Left lobe of liver (tissue), 2 donors: Measurements from ENCODE around the gene GRID1. TPM values are rescaled to one million over a fixed set of nuclear protein-coding genes. Genes with fewer than 3 reads are reported as not detected.
"Not testable (repeated sequence)": the region's sequence is repeated elsewhere in the genome, so short reads cannot be mapped to it uniquely, and the experiment has no call there.

Experiments used
- ATAC-seq: fragments of 200-7000 bp; cut with Tn5 transposase; one replicate; pipeline ENCODE4 v1.9.1; 2020; ENCODE audit warnings: mild to moderate bottlenecking, moderate library complexity
- DNase-seq: peaks from one replicate; pipeline ENCODE4 v3.0.0-alpha.2; 2020; ENCODE audit warnings: low spot score
- total RNA-seq: library from RNA; stranded (reverse); gene quantifications from one replicate; pipeline ENCODE4 v1.2.1, GENCODE V29; 2021
- donor health status: DM: no; HTN: no; CAD: no; lungs with moderate emphysema.
- donor health status: DM: no; HTN: yes; CAD: no.

Gene GRID1
- total RNA-seq, 1 donor from 2014 or later = 0.58 TPM

DNA sequence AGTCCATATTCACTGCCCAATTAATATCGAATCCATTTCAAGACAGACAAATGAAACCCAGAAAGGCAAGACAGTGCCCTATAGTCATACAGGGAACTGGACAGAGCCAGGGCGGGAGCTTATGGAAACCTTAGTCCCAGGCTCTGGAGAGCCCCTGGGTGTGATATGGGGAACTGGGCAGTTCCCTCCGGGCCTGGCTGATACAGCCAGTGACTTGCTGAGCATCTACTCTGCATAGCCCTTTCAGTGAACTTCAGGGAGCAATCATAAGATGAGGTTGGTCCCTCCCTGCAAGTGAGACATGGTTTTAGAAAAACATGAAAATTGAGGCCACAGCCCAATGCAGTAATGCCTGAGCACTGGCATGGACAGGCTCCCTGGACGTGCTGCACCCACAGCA is 241.9 kb downstream of the GRID1 start:
- ATAC-seq (no peak), DNase-seq (no peak)

GRCh38 chr10:86123715-86124114 is 242.9 kb downstream of the GRID1 start:
- no peak for ATAC-seq
- DNase-seq = no peak

DNA sequence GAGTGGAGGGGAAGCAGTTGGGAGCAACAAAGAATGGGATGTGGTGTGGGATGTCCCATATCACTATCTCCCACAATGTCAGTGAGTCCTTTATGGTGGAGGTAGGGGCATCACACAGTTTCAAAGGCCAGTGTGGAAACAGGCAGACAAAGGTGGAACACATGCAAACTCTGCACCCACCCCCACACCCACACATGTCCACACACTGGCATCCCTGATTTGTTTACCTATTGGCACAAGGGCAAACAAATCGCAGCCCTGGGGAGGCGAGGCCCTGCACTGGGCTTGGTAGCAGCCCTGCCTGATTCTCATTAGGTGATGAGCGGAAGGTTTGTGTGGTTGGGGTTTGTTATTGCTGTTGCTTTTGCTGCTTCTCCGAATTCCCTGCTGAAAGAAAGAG is 243.3 kb downstream of the GRID1 start:
- peak; percentile 97 for ATAC-seq
- peak; percentile 65 for DNase-seq

GRCh38 chr10:86122646-86123045 is 243.9 kb downstream of the GRID1 start:
- no peak for DNase-seq
- ATAC-seq = peak; percentile 33

DNA sequence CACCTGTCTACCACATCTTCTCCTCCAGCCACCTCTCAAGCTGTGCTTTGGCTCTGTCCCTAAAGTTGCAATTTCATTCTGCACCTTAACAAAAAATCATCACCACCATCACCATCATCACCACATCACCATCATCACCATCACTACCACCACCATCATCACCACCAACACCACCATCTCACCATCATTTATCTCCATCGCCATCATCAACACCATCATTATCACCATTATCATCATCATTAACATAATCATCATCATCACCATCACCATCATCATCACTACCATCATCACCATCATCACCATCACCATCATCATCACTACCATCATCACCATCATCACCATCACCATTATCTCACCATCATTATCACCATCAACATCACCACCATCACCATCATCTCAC is 245.4 kb downstream of the GRID1 start:
- no peak for DNase-seq
- no peak for ATAC-seq

DNA sequence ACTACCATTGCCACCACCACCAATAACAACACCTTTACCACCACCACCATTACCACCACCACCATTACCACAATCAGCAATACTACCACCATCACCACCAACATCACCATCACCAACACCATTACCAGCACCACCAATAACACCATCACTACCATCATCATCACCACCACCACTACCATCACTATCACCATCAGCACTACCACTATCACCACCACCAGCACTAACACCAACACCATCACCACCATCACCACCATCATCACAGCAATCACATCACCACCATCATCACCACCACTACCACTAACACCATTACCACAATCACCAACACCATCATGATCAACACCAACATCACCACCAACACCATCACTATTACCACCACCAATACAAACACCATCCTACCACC is 249.5 kb downstream of the GRID1 start:
- DNase-seq (no peak), ATAC-seq (no peak)

GRCh38 chr10:86113983-86114382 is 252.6 kb downstream of the GRID1 start:
- DNase-seq = no peak
- no peak for ATAC-seq

DNA sequence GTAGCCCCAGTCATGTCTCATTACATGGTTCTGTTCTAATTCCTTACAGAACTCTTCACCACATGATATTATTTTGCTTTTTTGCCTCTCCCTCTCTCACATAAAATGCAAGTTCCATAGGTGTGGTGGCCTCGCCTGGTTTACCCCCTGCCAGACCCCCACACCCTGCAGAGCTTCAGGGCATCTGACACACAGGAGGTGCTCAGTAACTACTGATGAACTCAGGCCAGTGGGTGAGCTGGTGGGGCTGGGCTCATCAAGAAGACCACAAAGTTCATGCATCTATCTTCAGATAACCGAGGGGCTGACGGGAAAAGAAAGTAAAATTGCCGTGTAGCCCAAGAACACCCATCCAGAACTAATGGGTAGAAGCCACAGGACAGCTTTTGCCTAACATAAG is 253.1 kb downstream of the GRID1 start:
- DNase-seq = no peak
- no peak for ATAC-seq

DNA sequence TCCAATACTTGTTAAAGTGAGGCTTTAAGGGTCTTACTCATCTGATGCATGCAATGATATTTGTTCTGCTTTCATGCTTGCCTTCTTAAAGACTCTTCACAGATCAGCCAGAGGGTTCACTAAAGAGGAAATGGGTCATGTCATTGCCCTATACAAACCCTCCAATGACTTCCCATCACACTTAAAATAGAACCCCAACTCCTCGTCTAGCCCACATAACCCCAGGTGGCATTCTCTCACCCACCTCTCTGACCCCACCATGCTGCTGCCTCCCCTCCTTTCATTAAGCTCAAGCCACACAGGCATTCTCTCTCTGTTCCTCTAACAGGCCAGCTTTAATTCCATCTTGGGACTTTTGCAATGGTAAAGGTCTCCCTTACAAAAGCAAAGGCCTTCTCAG is 253.6 kb downstream of the GRID1 start:
- DNase-seq = no peak
- no peak for ATAC-seq

GRCh38 chr10:86111902-86112545 is 254.6 kb downstream of the GRID1 start:
- ATAC-seq = no peak
- no peak for DNase-seq

- no peak for DNase-seq
- no peak for ATAC-seq
These were observed 256.3 kb downstream of the GRID1 start for GRCh38 chr10:86110156-86110786.

- DNase-seq (no peak), ATAC-seq (no peak)
These were observed 257.2 kb downstream of the GRID1 start for GRCh38 chr10:86109421-86109820.

- DNase-seq = no peak
- no peak for ATAC-seq
These were observed 257.9 kb downstream of the GRID1 start for GRCh38 chr10:86108696-86109095.

- ATAC-seq, DNase-seq: not testable (repeated sequence)
These were observed 258.8 kb downstream of the GRID1 start for GRCh38 chr10:86107611-86108310.

- ATAC-seq = no peak
- no peak for DNase-seq
These were observed 259.5 kb downstream of the GRID1 start for GRCh38 chr10:86107131-86107530.

DNA sequence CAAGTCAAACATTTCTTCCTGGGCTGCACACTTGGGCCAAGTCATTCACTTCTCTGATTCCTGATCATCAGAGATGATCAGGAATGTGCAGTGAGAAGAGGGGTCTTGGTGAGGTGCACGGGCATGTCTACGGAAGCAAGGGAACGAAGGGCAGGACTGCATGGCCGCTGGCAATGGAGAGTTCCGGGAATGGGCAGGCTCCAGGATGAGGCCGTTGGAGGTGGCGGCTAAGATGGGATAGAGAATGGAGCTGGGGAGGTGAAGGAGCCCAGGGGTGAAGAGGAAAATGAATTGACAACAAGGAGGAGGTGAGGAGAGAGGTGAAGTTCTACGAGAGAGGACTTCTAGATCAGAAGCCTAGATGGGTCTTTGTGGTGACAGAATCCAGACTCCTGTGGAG is 260.0 kb downstream of the GRID1 start:
- DNase-seq (no peak), ATAC-seq (no peak)

- ATAC-seq (no peak), DNase-seq (no peak)
These were observed 261.0 kb downstream of the GRID1 start for GRCh38 chr10:86105640-86106039.

DNA sequence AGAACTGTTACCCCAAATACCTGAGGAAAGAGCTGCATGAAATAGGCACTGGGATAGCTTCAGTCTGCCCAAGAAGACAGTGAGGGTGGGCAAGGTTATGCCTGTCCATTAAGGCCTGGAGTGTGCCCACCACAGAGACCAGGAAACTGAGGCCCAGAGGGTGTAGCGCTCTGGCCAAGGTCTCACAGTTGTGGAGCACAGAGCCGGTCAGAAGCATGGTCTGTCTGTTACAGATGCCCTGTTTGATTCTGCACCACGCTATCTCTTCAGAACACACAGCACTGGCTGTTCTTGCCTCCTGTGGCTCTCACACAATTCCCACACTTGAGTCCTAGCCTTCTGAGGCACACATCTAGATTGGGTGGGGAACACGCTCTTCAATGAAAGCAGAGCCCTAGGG is 261.4 kb downstream of the GRID1 start:
- ATAC-seq = no peak

DNA sequence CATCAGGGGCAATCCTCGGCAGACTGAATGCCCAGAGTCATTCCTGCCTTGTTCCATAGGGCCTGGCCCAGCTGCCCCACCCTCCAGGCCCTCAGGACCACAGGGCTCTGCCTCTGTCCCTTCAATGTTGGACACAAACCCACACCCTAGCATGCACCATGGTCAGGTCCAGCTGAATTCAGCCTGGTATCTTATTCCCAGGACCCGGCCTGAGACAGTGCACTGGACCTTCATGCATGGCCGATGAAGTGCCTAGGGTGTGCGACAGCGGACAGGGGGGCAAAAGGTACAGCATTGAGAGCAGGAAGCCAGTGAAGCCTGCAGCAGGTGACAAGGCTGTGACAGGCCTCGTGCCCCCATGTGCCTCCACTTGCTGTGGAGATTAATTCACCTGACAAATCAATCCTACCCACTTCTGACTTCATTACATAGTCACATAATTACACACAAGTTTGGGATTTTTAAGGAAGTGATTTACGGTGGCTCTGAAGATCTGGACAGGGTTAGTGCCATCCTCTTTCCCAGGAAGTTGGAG is 261.9 kb downstream of the GRID1 start:
- DNase-seq (no peak), ATAC-seq (no peak)

More for the DNA sequence above, 261.4 kb downstream of the GRID1 start:
- DNase-seq = no peak

DNA sequence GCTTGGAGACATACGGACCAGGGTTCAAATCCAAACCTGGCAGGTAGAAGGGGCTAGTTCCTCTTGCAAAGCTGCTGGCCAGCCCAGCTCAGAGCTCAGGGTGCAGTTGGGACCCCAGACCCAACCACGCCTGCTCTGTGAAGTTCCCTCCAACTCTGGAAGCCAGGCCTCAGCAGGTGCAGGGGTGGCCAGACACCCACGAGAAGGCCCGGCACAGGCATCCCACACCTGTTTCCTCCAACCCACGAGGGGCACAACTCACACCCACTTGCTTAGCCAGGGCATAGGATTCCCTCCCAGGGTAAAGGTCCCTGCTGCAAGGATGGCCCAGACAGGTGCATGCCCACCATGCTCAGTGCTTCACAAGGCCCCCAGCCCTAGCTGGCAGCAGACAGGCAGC is 262.4 kb downstream of the GRID1 start:
- no peak for ATAC-seq
- no peak for DNase-seq

- no peak for ATAC-seq
- no peak for DNase-seq
These were observed 263.0 kb downstream of the GRID1 start for GRCh38 chr10:86103391-86104101.
